HG02970 (cell line): Measurements from ENCODE around the gene ZNF273.
"Not testable (repeated sequence)": the region's sequence is repeated elsewhere in the genome, so short reads cannot be mapped to it uniquely, and the experiment has no call there.

Experiments
- ATAC-seq: cut with Tn5 transposase; IDR thresholded peaks from one replicate; pipeline ENCODE4 v1.9.1; 2021; ENCODE audit warnings: mild to moderate bottlenecking, moderate library complexity, moderate number of reproducible peaks; ENCODE audit not compliant: unreplicated experiment, low FRiP score

The ZNF273 gene

DNA sequence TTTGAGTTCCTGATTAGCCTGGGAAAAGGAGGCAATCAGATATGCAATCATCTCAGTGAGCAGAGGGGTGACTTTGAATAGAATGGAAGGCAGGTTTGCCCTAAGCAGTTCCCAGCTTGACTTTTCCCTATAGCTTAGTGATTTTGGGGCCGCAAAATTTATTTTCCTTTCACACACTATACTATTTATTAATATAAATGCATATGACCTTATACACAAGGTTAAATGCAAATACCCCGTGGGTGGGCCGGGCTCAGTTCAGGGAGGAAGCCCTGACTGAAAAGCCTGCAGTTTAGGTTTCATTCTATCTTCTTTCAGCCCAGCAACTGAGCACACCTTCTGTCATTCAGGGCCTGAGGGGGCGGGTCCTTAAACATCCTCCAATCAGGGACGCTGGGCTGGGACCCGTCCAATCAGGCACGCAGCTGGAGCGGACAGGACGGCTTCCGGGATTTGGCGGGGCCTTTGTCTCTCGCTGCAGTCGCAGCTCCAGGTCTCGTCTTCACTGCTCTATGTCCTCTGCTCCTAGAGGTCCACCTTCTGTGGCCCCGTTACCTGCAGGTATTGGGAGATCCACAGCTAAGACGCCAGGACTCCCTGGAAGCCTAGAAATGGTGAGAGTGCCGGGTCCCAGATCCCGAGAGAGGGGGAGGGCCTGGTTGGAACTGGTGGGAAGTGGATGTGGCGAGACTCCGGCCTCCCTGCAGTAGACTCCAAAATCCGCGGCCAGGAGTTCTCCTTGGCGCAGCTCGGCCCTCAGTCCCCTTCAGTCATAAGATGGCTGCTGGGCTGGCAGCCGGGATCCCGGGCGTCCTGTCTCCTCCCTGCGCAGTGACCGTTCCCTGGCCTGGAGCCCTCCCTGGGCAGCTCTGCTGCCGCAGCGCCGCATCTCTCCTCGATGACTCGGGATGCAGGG is at the start of gene ZNF273:
TSS of gene ZNF273 (plus strand) at position 468 of the 916 bp plus-strand sequence. CDS start at position 513, 45 bp downstream.
- ATAC-seq: peak; percentile 99

DNA sequence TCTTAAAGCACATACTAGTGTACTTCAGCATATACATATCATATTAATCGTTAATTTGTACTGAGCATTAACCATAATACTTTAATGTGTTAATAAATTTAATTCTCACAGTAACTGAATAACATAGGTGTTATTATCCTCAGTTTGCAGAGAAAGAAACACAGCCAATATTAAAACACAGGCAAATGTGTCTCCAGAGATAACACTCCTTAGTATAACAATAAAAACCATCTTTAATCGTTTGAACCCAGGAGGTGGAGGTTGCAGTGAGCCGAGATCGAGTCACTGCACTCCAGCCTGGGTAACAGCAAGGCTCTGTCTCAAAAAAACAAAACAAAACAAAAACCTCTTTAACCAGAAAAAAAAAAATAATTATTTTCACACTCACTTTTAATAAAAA is 49.4 kb upstream of the ZNF273 start:
- no peak for ATAC-seq

DNA sequence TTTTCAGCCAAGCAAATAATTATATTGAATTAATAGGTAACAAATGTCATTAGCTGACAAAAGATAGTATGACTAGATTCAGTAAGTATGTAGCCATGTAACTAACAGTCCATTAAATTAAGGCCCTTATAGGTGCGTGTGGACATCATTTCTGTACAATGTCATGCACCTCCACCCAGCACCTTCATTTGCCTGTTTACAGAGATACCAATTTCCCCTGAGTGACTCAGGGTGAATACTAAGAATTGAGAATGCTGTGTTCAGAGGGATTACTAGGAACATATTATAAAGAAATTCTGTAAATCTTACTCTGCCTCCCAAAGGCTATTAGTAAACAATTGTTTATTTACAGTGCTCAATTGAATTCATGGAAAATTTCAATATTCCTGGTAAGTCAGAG is 48.1 kb upstream of the ZNF273 start:
- no peak for ATAC-seq

GRCh38 chr7:64863021-64863420 is 40.1 kb upstream of the ZNF273 start:
- no peak for ATAC-seq

DNA sequence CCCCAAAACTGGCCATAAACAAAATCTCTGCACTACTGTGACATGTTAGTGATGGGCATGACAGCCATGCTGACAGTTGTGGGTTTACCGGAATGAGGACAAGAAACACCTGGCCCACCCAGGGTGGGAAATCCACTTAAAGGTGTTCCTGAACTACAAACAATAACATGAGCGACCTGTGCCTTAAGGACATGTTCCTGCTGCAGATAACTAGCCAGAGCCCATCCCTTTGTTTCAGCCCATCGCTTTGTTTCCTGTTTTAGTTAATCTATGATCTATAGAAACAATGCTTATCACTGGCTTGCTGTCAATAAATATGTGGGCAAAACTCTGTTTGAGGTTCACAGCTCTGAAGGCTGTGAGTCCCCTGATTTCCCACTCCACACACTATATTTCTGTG is 39.5 kb upstream of the ZNF273 start:
- ATAC-seq: not testable (repeated sequence)

DNA sequence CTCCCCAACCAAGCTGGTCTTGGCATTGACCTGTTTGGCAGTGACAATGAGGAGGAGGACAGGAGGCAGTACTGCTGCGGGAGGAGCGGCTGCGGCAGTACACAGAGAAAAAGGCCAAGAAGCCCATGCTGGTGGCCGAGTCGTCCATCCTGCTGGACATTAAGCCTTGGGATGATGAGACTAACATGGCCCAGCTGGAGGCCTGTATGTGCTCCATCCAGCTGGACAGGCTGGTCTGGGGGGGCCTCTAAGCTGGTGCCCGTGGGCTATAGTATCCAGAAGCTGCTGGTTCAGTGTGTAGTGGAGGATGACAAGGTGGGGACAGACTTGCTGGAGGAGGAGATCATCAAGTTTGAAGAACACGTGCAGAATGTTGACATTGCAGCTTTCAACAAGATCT is 39.1 kb upstream of the ZNF273 start:
- ATAC-seq: no peak

GRCh38 chr7:64867863-64868440 is 35.1 kb upstream of the ZNF273 start:
- ATAC-seq: no peak

DNA sequence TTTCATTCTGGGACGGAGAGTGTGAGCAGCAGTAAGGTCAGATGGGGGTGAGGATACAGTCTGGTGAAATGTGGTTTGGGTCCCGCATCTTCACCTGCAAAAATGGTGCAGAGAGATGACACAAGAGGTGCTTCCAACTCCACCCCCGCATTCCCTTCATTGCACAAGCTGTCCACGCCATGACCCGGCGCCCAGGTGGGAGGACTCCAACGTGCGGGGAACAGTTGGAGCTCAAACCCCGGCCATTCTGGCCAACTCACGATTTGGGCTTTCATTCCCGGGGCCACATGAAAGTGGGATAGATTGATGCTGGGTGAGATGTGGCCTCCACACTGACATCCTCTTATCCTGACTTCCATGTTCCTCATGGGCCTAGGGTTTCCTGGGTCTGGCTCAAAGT is 34.6 kb upstream of the ZNF273 start:
- no peak for ATAC-seq

DNA sequence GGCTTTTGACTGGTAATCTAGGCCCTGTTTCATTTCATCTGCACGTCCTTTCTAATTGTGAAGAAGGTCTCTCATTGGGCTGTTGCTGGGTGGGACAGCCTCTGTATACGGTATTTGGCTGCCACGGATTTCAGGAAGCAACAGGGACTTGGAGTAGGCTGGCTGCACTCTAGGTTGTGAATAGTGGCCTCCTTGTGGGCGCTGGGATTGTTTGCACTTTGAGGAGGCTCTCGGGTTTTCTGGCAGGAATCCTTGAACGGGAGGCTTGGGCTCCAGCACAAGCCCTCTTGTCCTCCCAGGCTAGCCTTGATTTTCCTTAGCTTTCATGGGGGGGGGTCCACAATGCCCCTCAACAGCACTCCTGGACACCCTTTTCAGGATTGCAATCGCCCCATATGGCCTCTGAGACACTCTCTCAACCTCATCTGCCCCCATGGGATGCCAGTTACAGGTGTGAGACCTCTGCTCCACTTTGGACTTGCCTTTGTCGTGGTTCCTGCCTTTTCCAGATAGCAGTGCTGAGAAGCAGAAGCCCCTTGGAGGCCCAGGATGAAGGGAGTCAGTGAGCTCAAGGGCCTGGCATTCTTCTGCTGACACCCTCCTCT is 33.9 kb upstream of the ZNF273 start:
- ATAC-seq: no peak

DNA sequence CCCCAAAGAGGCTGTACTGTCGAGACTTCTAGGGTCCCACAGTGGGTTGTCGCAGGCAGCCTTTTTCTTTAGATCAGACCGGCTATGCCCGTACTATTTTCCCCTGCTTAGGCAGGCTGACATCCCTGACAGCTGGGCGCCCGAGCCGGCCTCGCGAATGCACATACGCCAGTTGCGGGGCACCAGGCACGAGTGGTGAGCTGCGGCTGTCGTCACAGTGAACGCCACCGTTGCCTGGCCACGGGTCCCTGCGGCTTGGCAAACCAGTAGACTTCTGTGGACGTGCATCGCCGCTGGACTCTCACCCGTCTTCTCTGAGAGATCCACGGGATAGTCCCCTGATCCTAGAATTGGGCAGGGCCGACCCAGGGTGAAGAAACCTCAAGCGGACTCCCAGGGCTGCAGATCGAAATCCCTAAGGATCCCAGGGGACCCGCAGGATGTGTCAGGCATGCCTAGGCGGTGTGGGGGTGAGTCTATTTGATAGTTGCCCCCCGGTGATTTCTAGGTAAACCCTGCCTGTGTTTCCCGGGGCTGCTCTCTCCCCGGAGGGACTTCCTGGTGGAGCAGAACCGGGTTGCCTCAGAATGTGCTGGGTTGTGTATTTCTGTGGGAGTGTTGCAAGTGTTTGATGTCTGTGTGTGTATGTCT is 33.0 kb upstream of the ZNF273 start:
- no peak for ATAC-seq

GRCh38 chr7:64870656-64871055 is 32.4 kb upstream of the ZNF273 start:
- ATAC-seq: no peak

GRCh38 chr7:64871761-64872160 is 31.3 kb upstream of the ZNF273 start:
- no peak for ATAC-seq

- ATAC-seq: no peak
These were observed 30.5 kb upstream of the ZNF273 start for GRCh38 chr7:64872351-64873154.

DNA sequence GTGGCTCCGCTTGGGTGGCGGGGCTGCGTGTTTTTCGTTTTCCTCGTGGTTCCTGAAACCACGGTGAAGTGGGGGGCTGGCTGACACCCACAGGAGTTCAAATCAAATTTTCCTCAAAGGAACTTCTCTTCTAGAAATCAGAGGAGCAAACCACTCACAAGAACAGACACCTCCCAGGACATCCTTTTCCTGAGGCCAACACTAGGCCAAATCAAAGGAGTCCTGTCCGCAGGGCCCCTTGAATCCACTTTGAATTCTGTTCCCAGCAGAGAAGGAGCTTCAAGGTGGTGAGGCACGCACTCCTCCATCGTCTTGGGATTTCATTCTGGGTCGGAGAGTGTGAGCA is 29.9 kb upstream of the ZNF273 start:
- ATAC-seq: no peak

- no peak for ATAC-seq
These were observed 29.6 kb upstream of the ZNF273 start for GRCh38 chr7:64873517-64873916.

GRCh38 chr7:64874114-64874513 is 29.0 kb upstream of the ZNF273 start:
- no peak for ATAC-seq

DNA sequence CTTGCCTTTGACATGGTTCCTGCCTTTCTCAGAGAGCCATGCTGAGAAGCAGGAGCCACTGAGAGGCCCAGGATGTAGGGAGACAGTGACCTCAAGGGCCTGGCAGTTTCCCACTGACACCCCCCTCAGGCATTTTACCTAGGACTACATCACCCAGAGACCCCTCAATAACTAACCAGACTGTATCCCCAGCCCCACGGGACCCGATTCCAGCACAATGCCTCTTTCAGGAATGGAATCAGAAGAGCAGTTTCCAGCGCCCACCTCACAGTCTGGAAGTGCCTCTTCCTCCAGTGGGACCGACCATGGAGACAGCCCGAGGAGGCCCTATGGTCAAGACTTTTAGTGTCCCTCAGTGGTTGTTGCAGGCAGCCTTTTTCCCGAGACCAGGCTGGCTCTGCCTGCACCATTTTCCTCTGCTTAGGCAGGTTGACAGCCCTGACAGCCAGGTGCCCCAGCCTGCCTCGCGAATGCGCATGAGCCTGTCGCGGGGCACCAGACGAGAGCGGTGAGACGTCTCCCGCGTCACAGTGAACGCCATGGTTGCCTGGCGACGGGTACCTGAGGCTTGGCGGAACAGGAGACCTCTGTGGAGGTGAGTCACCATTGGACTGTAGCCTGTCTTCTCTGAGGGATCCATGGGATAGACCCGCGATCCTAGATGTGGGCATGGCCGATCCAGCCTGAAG is 28.4 kb upstream of the ZNF273 start:
- no peak for ATAC-seq

- ATAC-seq: no peak
These were observed 27.8 kb upstream of the ZNF273 start for GRCh38 chr7:64875258-64875657.

DNA sequence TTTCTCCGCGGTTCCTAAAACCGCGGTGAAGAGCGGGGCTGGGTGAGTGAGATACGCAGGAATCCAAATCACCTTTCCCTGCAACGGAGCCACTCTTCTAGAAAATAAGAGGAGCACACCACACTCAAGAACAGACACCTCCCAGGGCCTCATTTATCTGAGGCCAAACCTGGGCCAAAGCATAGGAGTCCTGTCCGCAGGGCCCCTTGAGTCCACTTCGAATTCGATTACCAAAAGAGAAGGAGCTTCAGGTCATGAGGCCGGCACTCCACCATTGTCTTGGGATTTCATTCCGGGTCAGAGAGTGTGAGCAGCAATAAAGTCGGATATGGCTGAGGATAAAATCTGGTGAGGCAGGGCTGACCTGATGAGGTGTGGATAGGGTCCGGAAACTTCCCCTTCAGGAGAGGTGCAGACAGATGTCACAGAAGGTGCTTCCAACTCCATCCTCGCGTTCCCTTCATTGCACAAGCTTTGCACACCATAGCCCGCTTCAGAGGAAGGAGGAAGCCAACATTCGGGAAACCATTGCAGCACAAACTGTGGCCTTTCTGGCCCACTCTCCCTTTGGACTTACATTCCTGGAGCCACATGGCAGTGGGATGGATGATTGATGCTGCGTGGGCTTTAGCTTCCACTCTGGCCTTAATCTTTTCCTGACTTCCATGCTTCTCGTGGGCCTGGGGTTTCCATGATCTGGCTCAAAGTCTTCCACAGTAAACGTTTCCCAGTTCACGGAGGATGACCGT is 27.2 kb upstream of the ZNF273 start:
- no peak for ATAC-seq
